RWPE2 (cell line): ENCODE results near the gene RNF25.
"Not testable (repeated sequence)": the region's sequence is repeated elsewhere in the genome, so short reads cannot be mapped to it uniquely, and the experiment has no call there.

ENCODE experiments used
- ATAC-seq: fragments of 200-7000 bp; cut with Tn5 transposase; 3 replicates; pipeline ENCODE4 v1.9.1; 2021; ENCODE audit warnings: low read depth
- DNase-seq: peaks from one replicate; pipeline ENCODE4 v3.0.0-alpha.2; 2020; ENCODE audit warnings: low spot score
- H3K27ac ChIP-seq: fragments of 450-650 bp; 2 replicates; pipeline ENCODE4 v1.5.1; 2017; ENCODE audit warnings: mild to moderate bottlenecking; ENCODE audit not compliant: poor library complexity, severe bottlenecking
- H3K27me3 ChIP-seq: fragments of 250-450 bp; sonication (Bioruptor Pico); 2 replicates; pipeline ENCODE4 v1.5.1; 2021; ENCODE audit warnings: mild to moderate bottlenecking, moderate library complexity; ENCODE audit not compliant: insufficient read depth, poor library complexity, severe bottlenecking
- H3K36me3 ChIP-seq: fragments of 250-450 bp; sonication (Bioruptor Pico); 2 replicates; pipeline ENCODE4 v1.5.1; 2020; ENCODE audit warnings: low read depth, mild to moderate bottlenecking, moderate library complexity
- H3K4me1 ChIP-seq: fragments of 250-450 bp; sonication (Bioruptor Pico); 2 replicates; pipeline ENCODE4 v1.5.1; 2021; ENCODE audit warnings: mild to moderate bottlenecking, moderate library complexity; ENCODE audit not compliant: insufficient read depth, poor library complexity, severe bottlenecking
- H3K4me3 ChIP-seq: fragments of 250-450 bp; sonication (Bioruptor Pico); 2 replicates; pipeline ENCODE4 v1.5.1; 2021; ENCODE audit warnings: mild to moderate bottlenecking, moderate library complexity; ENCODE audit not compliant: severe bottlenecking
- H3K9me3 ChIP-seq: fragments of 250-450 bp; sonication (Bioruptor Pico); 2 replicates; pipeline ENCODE4 v1.5.1; 2021; ENCODE audit warnings: mild to moderate bottlenecking, moderate library complexity; ENCODE audit not compliant: severe bottlenecking
- TF ChIP-seq, protein P1 (sequence below): fragments of 450-650 bp; IDR thresholded peaks from one replicate; pipeline ENCODE4 v1.5.1; 2017; ENCODE audit warnings: mild to moderate bottlenecking, moderate library complexity; ENCODE audit not compliant: poor library complexity, severe bottlenecking

Gene RNF25

DNA sequence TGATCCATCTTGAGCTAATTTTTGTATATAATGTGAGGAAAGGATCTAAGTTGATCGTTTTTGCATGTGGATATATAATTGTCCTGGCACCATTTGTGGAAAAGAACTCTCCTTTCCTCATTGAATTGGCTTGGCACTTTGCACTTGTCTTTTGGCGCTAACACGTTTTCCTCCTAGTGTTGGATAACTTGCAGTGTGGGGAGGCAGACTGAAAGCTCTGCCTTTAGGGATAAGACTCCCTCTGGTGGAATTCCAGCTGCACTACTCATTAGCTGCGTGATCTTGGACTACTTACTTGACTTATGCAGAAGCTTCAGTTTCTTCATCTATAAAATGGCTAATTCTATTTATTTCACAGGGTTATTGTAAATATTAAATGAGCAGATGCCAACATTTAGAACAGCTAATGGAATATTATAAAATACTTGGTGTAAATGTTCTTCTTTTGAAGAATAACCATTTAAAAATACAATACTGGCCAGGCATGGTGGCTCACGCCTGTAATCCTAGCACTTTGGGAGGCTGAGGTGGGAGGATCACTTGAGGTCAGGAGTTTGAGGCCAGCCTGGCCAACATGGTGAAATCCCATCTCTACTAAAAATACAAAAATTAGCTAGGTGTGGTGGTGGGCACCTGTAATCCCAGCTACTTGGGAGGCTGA is 15.7 kb upstream of the RNF25 start:
- H3K9me3 ChIP-seq, H3K4me1 ChIP-seq, H3K4me3 ChIP-seq, H3K27ac ChIP-seq, H3K27me3 ChIP-seq, DNase-seq: not testable (repeated sequence)
- peak; percentile 98 for ATAC-seq
- TF ChIP-seq, protein P1, sequence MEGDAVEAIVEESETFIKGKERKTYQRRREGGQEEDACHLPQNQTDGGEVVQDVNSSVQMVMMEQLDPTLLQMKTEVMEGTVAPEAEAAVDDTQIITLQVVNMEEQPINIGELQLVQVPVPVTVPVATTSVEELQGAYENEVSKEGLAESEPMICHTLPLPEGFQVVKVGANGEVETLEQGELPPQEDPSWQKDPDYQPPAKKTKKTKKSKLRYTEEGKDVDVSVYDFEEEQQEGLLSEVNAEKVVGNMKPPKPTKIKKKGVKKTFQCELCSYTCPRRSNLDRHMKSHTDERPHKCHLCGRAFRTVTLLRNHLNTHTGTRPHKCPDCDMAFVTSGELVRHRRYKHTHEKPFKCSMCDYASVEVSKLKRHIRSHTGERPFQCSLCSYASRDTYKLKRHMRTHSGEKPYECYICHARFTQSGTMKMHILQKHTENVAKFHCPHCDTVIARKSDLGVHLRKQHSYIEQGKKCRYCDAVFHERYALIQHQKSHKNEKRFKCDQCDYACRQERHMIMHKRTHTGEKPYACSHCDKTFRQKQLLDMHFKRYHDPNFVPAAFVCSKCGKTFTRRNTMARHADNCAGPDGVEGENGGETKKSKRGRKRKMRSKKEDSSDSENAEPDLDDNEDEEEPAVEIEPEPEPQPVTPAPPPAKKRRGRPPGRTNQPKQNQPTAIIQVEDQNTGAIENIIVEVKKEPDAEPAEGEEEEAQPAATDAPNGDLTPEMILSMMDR: peak; percentile 87
- H3K36me3 ChIP-seq: peaks cover 71% of the 10 kb centered on the region

DNA sequence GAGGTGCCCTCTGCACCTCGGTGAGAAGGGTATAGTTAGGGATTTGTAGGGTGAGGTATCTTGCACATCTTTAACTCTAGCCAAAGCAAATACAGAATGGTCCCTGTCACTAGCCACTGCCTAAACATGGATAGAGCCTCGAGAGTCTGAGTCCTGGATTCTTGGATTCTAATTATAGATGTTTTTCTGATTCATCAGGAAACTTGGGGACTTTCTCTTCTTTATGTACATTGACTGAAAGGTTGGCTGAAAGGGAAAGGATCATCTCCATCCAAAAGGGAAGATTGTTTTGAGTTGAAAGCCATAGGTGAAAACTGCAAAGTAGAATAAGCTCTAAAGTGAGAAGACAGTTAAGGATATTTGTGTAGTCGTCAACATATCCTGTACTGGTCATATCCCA is 8.3 kb upstream of the RNF25 start:
- Histone ChIP-seq H3K4me3 (no peak overlapping the region), H3K4me1 (no peaks in the 10 kb centered on the region), H3K27me3 (no peaks in the 10 kb centered on the region), H3K27ac (no peak overlapping the region), H3K36me3 (peaks cover 54% of the 10 kb centered on the region), H3K9me3 (no peaks in the 10 kb centered on the region)
- TF ChIP-seq, protein P1: no peak
- ATAC-seq: no peak
- no peak for DNase-seq

DNA sequence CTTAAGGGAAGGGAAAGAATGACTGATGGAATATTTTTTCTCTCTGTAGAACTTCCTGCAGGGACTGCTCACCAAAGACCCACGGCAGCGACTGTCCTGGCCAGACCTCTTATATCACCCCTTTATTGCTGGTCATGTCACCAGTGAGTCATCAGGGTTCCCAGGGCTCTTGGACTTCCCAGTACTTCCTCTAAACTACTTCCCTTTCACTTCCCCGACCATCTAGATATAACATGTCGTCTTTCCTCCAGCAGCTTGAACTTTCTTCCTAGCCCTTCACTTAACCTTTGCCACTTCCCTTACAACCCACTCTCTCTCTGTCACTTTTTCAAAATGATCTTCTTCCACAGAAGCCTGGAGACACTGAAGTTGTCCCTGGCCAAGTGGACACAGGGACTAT is 7.3 kb upstream of the RNF25 start:
- TF ChIP-seq, protein P1: no peak
- ATAC-seq (no peak), DNase-seq (no peak)
- Histone ChIP-seq H3K27ac (no peak overlapping the region), H3K9me3 (no peaks in the 10 kb centered on the region), H3K4me1 (no peaks in the 10 kb centered on the region), H3K27me3 (no peaks in the 10 kb centered on the region), H3K36me3 (peaks cover 54% of the 10 kb centered on the region), H3K4me3 (no peak overlapping the region)

DNA sequence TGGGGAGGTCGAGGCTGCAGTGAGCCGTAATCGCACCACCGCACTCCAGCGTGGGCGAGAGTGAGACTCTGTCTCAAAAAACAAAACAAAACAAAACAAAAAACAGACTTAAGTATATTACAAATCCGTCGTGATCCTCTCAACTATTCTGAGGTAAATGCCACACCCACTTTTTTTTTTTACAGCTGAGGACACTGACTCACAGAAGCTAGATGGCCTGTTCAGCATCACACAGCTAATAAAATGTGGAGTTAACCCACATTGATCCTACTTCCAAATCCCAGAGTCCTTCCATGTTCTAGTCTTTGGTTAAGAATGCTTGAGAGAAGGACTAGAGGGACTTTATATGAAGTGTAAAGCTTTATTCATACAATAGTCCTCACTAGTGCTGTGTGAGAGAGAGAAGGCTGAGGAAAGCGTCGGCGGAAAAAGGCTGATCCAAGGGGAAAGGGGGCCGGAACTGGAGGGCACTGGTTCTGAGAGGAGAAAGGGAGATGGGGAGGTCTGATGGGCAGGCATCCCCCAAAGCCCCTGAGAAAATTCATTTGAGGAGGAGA is 627 bp downstream of the RNF25 start:
- TF ChIP-seq, protein P1: no peak
- H3K4me1 ChIP-seq: peaks cover 2% of the 10 kb centered on the region
- H3K36me3 ChIP-seq: peaks cover 37% of the 10 kb centered on the region
- H3K4me3 ChIP-seq: peak overlapping the region; percentile 62
- no peaks in the 10 kb centered on the region for H3K27me3 ChIP-seq
- ATAC-seq (peak; percentile 37), DNase-seq (no peak)
- H3K27ac ChIP-seq: peak overlapping the region; percentile 75
- no peaks in the 10 kb centered on the region for H3K9me3 ChIP-seq

DNA sequence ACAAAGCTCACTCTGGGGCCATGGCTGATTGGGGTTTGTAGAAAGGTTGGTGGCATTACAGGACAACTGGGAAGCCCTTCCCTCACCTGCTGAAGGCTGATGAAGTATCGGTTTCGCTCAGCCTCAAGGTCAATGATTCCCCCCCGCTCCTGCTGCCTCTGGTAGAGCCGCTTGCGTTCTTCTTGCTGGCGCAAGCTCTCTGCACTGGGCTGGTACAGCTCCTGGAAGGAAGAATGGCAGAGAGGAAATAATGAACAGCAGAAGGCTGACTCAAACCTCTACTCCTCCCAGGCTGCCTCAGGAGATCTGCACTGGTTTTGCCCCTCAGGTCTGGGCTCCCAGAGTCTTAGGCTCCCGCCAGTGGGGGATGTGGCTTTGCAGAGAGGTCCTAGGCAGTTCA is 7.1 kb downstream of the RNF25 start:
- Histone ChIP-seq H3K4me1 (no peaks in the 10 kb centered on the region), H3K27me3 (no peaks in the 10 kb centered on the region), H3K9me3 (no peaks in the 10 kb centered on the region), H3K27ac (no peak overlapping the region), H3K4me3 (no peak overlapping the region), H3K36me3 (peaks cover 54% of the 10 kb centered on the region)
- DNase-seq: no peak
- ATAC-seq: no peak
- TF ChIP-seq, protein P1: no peak
